ENCODE results near the gene GPR107.

- TF ChIP-seq YY1 (IDR thresholded peaks at IDR 0.05; ENCODE audit: low read depth), result no peak
- no peak for TF ChIP-seq TEAD4 (IDR thresholded peaks at IDR 0.05)
- TF ChIP-seq TAF1 (IDR thresholded peaks at IDR 0.05; ENCODE audit: low read depth), result no peak
- no peak for TF ChIP-seq ZBTB7A (IDR thresholded peaks at IDR 0.05; ENCODE audit: low read depth)
Measured at GRCh38 chr9:130112538-130113151, 58.9 kb downstream of the GPR107 start.
